Measurements from ENCODE around the gene KLHL29. TPM values are rescaled to one million over a fixed set of nuclear protein-coding genes. Genes with fewer than 3 reads are reported as not detected.

The KLHL29 gene
- total RNA-seq, 2 experiments from 2014 or later, result 2.5 to 2.7 TPM

- H3K27ac ChIP-seq (ENCODE audit: low read depth in 1 of 2, low read length in 2 of 2), result no peak overlapping the region
- Mint-ChIP-seq H3K4me1 (ENCODE audit: low read depth) (no peaks in the 10 kb centered on the region), H3K36me3 (ENCODE audit: low read depth) (no peaks in the 10 kb centered on the region), H3K4me3 (no peak overlapping the region), H3K9me3 (no peaks in the 10 kb centered on the region), H3K27me3 (no peaks in the 10 kb centered on the region), H3K27ac (no peak overlapping the region)
- DNase-seq (no peak), ATAC-seq (ENCODE audit: poor library complexity) (no peak)
- no peaks in the 10 kb centered on the region for H3K9me3 ChIP-seq (ENCODE audit: control insufficient read depth in 1 of 2, insufficient read depth in 1 of 2, low read length in 2 of 2)
- intact Hi-C loops (cut with DNase I, micrococcal nuclease), result no loop called here
- no peaks in the 10 kb centered on the region for H3K4me1 ChIP-seq (ENCODE audit: insufficient read depth, low read length)
- CTCF ChIA-PET, result no interaction called here
- no peaks in the 10 kb centered on the region for H3K36me3 ChIP-seq (ENCODE audit: insufficient read depth, low read length)
- H3K4me3 ChIP-seq (ENCODE audit: low read length), result no peak overlapping the region
- H3K27me3 ChIP-seq (ENCODE audit: control insufficient read depth in 1 of 2, insufficient read depth in 2 of 2, low read length in 2 of 2), result no peaks in the 10 kb centered on the region
- no peak for TF ChIP-seq CTCF (IDR thresholded peaks at IDR 0.05)
- POLR2A ChIA-PET, result no interaction called here
Observed at GRCh38 chr2:23574919-23575654, 190.1 kb downstream of the KLHL29 start.

GRCh38 chr2:23578964-23579671 is 194.1 kb downstream of the KLHL29 start:
- H3K4me1 Mint-ChIP-seq (ENCODE audit: low read depth), result no peaks in the 10 kb centered on the region
- H3K27ac Mint-ChIP-seq, result no peak overlapping the region
- Histone ChIP-seq H3K4me1 (ENCODE audit: insufficient read depth, low read length) (no peaks in the 10 kb centered on the region), H3K27ac (ENCODE audit: low read depth in 1 of 2, low read length in 2 of 2) (no peak overlapping the region), H3K4me3 (ENCODE audit: low read length) (no peak overlapping the region), H3K36me3 (ENCODE audit: insufficient read depth, low read length) (no peaks in the 10 kb centered on the region), H3K27me3 (ENCODE audit: control insufficient read depth in 1 of 2, insufficient read depth in 2 of 2, low read length in 2 of 2) (no peaks in the 10 kb centered on the region), H3K9me3 (ENCODE audit: control insufficient read depth in 1 of 2, insufficient read depth in 1 of 2, low read length in 2 of 2) (no peaks in the 10 kb centered on the region)
- H3K27me3 Mint-ChIP-seq, result no peaks in the 10 kb centered on the region
- POLR2A ChIA-PET, result no interaction called here
- no peak overlapping the region for H3K4me3 Mint-ChIP-seq
- H3K36me3 Mint-ChIP-seq (ENCODE audit: low read depth), result no peaks in the 10 kb centered on the region
- H3K9me3 Mint-ChIP-seq, result no peaks in the 10 kb centered on the region
- TF ChIP-seq CTCF (IDR thresholded peaks at IDR 0.05), result no peak
- ATAC-seq (ENCODE audit: poor library complexity) (no peak), DNase-seq (no peak)
- intact Hi-C loops (cut with DNase I, micrococcal nuclease), result no loop called here
- CTCF ChIA-PET, result no interaction called here

- intact Hi-C loops (cut with DNase I, micrococcal nuclease), result no loop called here
- Mint-ChIP-seq H3K36me3 (ENCODE audit: low read depth) (no peaks in the 10 kb centered on the region), H3K27ac (no peak overlapping the region), H3K4me3 (no peak overlapping the region), H3K9me3 (no peaks in the 10 kb centered on the region), H3K4me1 (ENCODE audit: low read depth) (no peaks in the 10 kb centered on the region), H3K27me3 (no peaks in the 10 kb centered on the region)
- Histone ChIP-seq H3K27me3 (ENCODE audit: control insufficient read depth in 1 of 2, insufficient read depth in 2 of 2, low read length in 2 of 2) (no peaks in the 10 kb centered on the region), H3K27ac (ENCODE audit: low read depth in 1 of 2, low read length in 2 of 2) (no peak overlapping the region), H3K36me3 (ENCODE audit: insufficient read depth, low read length) (no peaks in the 10 kb centered on the region), H3K9me3 (ENCODE audit: control insufficient read depth in 1 of 2, insufficient read depth in 1 of 2, low read length in 2 of 2) (no peaks in the 10 kb centered on the region), H3K4me1 (ENCODE audit: insufficient read depth, low read length) (no peaks in the 10 kb centered on the region), H3K4me3 (ENCODE audit: low read length) (no peak overlapping the region)
- POLR2A ChIA-PET, result no interaction called here
- CTCF ChIA-PET, result no interaction called here
- ATAC-seq (ENCODE audit: poor library complexity) (no peak), DNase-seq (no peak)
- no peak for TF ChIP-seq CTCF (IDR thresholded peaks at IDR 0.05)
Observed at GRCh38 chr2:23579674-23580073, 194.7 kb downstream of the KLHL29 start.
